Gastrocnemius medialis (tissue), 4 donors: ENCODE measurements around the gene CACNB1.

Source experiments
- CTCF ChIP-seq, 5 experiments: fragments of 450-650 bp in 3 of 5; fragments of 200-600 bp in 2 of 5; sonication (generic) in 2 of 5; IDR thresholded peaks in 4 of 5; conservative IDR thresholded peaks in 1 of 5; 1 replicate in 4 of 5; 2 replicates in 1 of 5; pipeline ENCODE4 v1.5.1; 2016 to 2019; ENCODE audit warnings: antibody characterized with exemption in 5 of 5, mild to moderate bottlenecking in 3 of 5, moderate library complexity in 3 of 5
- POLR2A ChIP-seq, 2 donors: fragments of 450-650 bp; IDR thresholded peaks; one replicate each; pipeline ENCODE4 v1.6.1; 2017; ENCODE audit warnings: antibody characterized with exemption in 2 of 2, mild to moderate bottlenecking in 2 of 2, moderate library complexity in 2 of 2

GRCh38 chr17:39164675-39165143 is 32.8 kb downstream of the CACNB1 start:
- TF ChIP-seq CTCF (IDR thresholded peaks at IDR 0.05 in 4 of 5, conservative IDR thresholded peaks at IDR 0.05 in 1 of 5) (peak; percentile 74 to 87 (median 86)), POLR2A (IDR thresholded peaks at IDR 0.05) (no peak)
